ENCODE measurements around the gene CD48.

DNA sequence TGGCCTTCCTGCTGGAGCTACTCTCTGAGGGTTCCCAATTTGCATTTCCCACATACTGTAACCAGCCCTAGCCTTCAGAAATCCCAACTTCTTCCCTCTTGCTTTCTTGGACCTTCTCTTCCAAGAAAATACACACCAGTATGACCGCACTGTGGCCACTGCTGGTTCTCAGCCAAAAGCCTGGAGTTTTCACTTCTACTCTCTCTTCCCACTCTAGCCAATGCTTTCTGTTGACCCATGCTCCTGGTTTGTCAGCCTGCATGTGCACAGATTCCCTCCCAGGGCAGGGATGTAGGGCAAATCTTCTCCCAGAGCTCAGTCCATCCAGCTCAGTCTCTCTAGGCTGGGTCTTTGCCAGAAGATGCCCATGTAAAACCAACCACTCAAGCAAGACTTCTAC, 65.4 kb downstream of the CD48 start:
- TF ChIP-seq, protein P1, sequence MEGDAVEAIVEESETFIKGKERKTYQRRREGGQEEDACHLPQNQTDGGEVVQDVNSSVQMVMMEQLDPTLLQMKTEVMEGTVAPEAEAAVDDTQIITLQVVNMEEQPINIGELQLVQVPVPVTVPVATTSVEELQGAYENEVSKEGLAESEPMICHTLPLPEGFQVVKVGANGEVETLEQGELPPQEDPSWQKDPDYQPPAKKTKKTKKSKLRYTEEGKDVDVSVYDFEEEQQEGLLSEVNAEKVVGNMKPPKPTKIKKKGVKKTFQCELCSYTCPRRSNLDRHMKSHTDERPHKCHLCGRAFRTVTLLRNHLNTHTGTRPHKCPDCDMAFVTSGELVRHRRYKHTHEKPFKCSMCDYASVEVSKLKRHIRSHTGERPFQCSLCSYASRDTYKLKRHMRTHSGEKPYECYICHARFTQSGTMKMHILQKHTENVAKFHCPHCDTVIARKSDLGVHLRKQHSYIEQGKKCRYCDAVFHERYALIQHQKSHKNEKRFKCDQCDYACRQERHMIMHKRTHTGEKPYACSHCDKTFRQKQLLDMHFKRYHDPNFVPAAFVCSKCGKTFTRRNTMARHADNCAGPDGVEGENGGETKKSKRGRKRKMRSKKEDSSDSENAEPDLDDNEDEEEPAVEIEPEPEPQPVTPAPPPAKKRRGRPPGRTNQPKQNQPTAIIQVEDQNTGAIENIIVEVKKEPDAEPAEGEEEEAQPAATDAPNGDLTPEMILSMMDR (IDR thresholded peaks at IDR 0.05) = no peak
- no peak for TF ChIP-seq POLR2AphosphoS5 (IDR thresholded peaks at IDR 0.05)
